A673 (cell line): Measurements from ENCODE around the gene GRAMD1A.

Source experiments
- CTCF ChIP-seq: fragments of 300-800, 200-600 bp; sonication (generic); conservative IDR thresholded peaks from 2 replicates; pipeline ENCODE4 v1.5.1; 2017; ENCODE audit warnings: low read depth, mild to moderate bottlenecking, antibody characterized with exemption, low read length, moderate library complexity, mixed read lengths
- EZH2 ChIP-seq: fragments of 200-600 bp; sonication (generic); IDR thresholded peaks from 2 replicates; pipeline ENCODE4 v1.6.1; 2017; ENCODE audit warnings: borderline replicate concordance, low read depth, mild to moderate bottlenecking, mixed read lengths, antibody characterized with exemption, low read length; ENCODE audit not compliant: poor library complexity, severe bottlenecking

- TF ChIP-seq CTCF = no peak
- no peak for TF ChIP-seq EZH2
Observed at GRCh38 chr19:35073941-35074340, 73.8 kb downstream of the GRAMD1A start.
